HEK293 (cell line): ENCODE results near the gene PES1.

ENCODE experiments used
- CTCF ChIA-PET: fragments of 350-600 bp; formaldehyde crosslinking; extraction: SDS; loops from one replicate; lab custom pipeline; 2021; ENCODE audit warnings: antibody characterized with exemption; lab: Yijun Ruan, JAX
- POLR2A ChIA-PET: fragments of 300-600 bp; formaldehyde crosslinking; extraction: SDS; loops from one replicate; lab custom pipeline; 2020; ENCODE audit warnings: antibody characterized with exemption, inconsistent platforms; lab: Yijun Ruan, JAX
- H3K27ac ChIP-seq: fragments of 200-500 bp; sonication (Bioruptor generic); 2 replicates; pipeline ENCODE4 v1.5.1; 2014; ENCODE audit warnings: low read depth, low read length, control low read depth, inconsistent platforms; ENCODE audit errors: extremely low read depth
- H3K36me3 ChIP-seq, 2 experiments: fragments of 200-500 bp in 1 of 2; sonication (Bioruptor generic) in 1 of 2; 1 replicate in 1 of 2; 2 replicates in 1 of 2; pipeline ENCODE4 v1.5.1; 2014 to 2017; ENCODE audit warnings: inconsistent platforms in 2 of 2, low read length in 2 of 2; ENCODE audit not compliant: control insufficient read depth in 2 of 2, insufficient read depth in 1 of 2
- H3K4me1 ChIP-seq: fragments of 200-500 bp; sonication (Bioruptor generic); 2 replicates; pipeline ENCODE4 v1.5.1; 2014; ENCODE audit warnings: mild to moderate bottlenecking, low read length, inconsistent platforms; ENCODE audit not compliant: control insufficient read depth, insufficient read depth
- H3K4me3 ChIP-seq: 2 replicates; pipeline ENCODE4 v1.5.1; 2011; ENCODE audit warnings: low read depth, mild to moderate bottlenecking, control low read depth, low read length, moderate library complexity
- H3K9me3 ChIP-seq: fragments of 200-500 bp; sonication (Bioruptor generic); 2 replicates; pipeline ENCODE4 v1.5.1; 2014; ENCODE audit warnings: low read depth, low read length, inconsistent platforms; ENCODE audit not compliant: control insufficient read depth, insufficient read depth
- CTCF ChIP-seq: fragments of 450-650 bp; formaldehyde crosslinking; IDR thresholded peaks from 2 replicates; pipeline ENCODE4 v1.5.1; 2016; ENCODE audit warnings: missing biosample characterization, missing genetic modification characterization
- EGR2 ChIP-seq: fragments of 450-650 bp; formaldehyde crosslinking; IDR thresholded peaks from 2 replicates; pipeline ENCODE4 v1.5.1; 2016; ENCODE audit warnings: low read depth, missing biosample characterization, missing genetic modification characterization
- KLF1 ChIP-seq: fragments of 450-650 bp; formaldehyde crosslinking; IDR thresholded peaks from 2 replicates; pipeline ENCODE4 v1.5.1; 2016; ENCODE audit warnings: missing biosample characterization, missing genetic modification characterization
- KLF9 ChIP-seq: fragments of 450-650 bp; formaldehyde crosslinking; IDR thresholded peaks from 2 replicates; pipeline ENCODE4 v1.5.1; 2016; ENCODE audit warnings: missing biosample characterization, missing genetic modification characterization, low read depth
- PRDM10 ChIP-seq: fragments of 450-650 bp; formaldehyde crosslinking; IDR thresholded peaks from 2 replicates; pipeline ENCODE4 v1.5.1; 2016; ENCODE audit warnings: missing biosample characterization, missing genetic modification characterization
- SP2 ChIP-seq: fragments of 450-650 bp; formaldehyde crosslinking; IDR thresholded peaks from 2 replicates; pipeline ENCODE4 v1.5.1; 2016; ENCODE audit warnings: missing biosample characterization, missing genetic modification characterization
- ZBTB48 ChIP-seq: fragments of 450-650 bp; formaldehyde crosslinking; IDR thresholded peaks from 2 replicates; pipeline ENCODE4 v1.5.1; 2016; ENCODE audit warnings: missing biosample characterization, missing genetic modification characterization
- ZNF133 ChIP-seq: fragments of 450-650 bp; formaldehyde crosslinking; IDR thresholded peaks from 2 replicates; pipeline ENCODE4 v1.5.1; 2016; ENCODE audit warnings: missing biosample characterization, missing genetic modification characterization
- ZNF146 ChIP-seq: fragments of 450-650 bp; formaldehyde crosslinking; IDR thresholded peaks from 2 replicates; pipeline ENCODE4 v1.5.1; 2016; ENCODE audit warnings: missing biosample characterization, missing genetic modification characterization
- ZNF155 ChIP-seq: fragments of 450-650 bp; formaldehyde crosslinking; IDR thresholded peaks from 2 replicates; pipeline ENCODE4 v1.5.1; 2016; ENCODE audit warnings: missing biosample characterization, missing genetic modification characterization
- ZNF26 ChIP-seq: fragments of 450-650 bp; formaldehyde crosslinking; IDR thresholded peaks from 2 replicates; pipeline ENCODE4 v1.5.1; 2016; ENCODE audit warnings: missing biosample characterization, missing genetic modification characterization
- ZNF324 ChIP-seq: fragments of 450-650 bp; formaldehyde crosslinking; IDR thresholded peaks from 2 replicates; pipeline ENCODE4 v1.5.1; 2016; ENCODE audit warnings: missing biosample characterization, missing genetic modification characterization
- ZNF341 ChIP-seq: fragments of 450-650 bp; formaldehyde crosslinking; IDR thresholded peaks from 2 replicates; pipeline ENCODE4; 2016; ENCODE audit warnings: low read depth, missing biosample characterization, missing genetic modification characterization
- ZNF350 ChIP-seq: fragments of 450-650 bp; formaldehyde crosslinking; IDR thresholded peaks from 2 replicates; pipeline ENCODE4 v1.5.0; 2017; ENCODE audit warnings: missing biosample characterization, mild to moderate bottlenecking, missing genetic modification characterization
- ZNF354C ChIP-seq: fragments of 450-650 bp; formaldehyde crosslinking; IDR thresholded peaks from 2 replicates; pipeline ENCODE4 v1.5.1; 2016; ENCODE audit warnings: missing biosample characterization, missing genetic modification characterization, low read depth, borderline replicate concordance
- ZNF423 ChIP-seq: fragments of 450-650 bp; formaldehyde crosslinking; IDR thresholded peaks from 2 replicates; pipeline ENCODE4 v1.5.1; 2016; ENCODE audit warnings: missing biosample characterization, missing genetic modification characterization
- ZNF488 ChIP-seq: fragments of 450-650 bp; formaldehyde crosslinking; IDR thresholded peaks from 2 replicates; pipeline ENCODE4 v1.5.1; 2016; ENCODE audit warnings: missing biosample characterization, missing genetic modification characterization
- ZNF660 ChIP-seq: fragments of 450-650 bp; IDR thresholded peaks from 2 replicates; pipeline ENCODE4 v1.5.1; 2018; ENCODE audit warnings: missing biosample characterization, mild to moderate bottlenecking, missing genetic modification characterization
- ZNF677 ChIP-seq: fragments of 450-650 bp; IDR thresholded peaks from 2 replicates; pipeline ENCODE4 v1.5.0; 2018; ENCODE audit warnings: missing biosample characterization, mild to moderate bottlenecking, missing genetic modification characterization, moderate library complexity
- ZSCAN16 ChIP-seq: fragments of 450-650 bp; formaldehyde crosslinking; IDR thresholded peaks from 2 replicates; pipeline ENCODE4 v1.5.1; 2016; ENCODE audit warnings: missing biosample characterization, missing genetic modification characterization
- ZXDB ChIP-seq: fragments of 450-650 bp; formaldehyde crosslinking; IDR thresholded peaks from 2 replicates; pipeline ENCODE4 v1.5.1; 2016; ENCODE audit warnings: missing biosample characterization, missing genetic modification characterization

PES1 gene

GRCh38 chr22:30586414-30586813 lies 5.3 kb downstream of the PES1 start:
- peaks cover 25 to 87% of the 10 kb centered on the region in 2 experiments for H3K36me3 ChIP-seq
- H3K9me3 ChIP-seq = no peaks in the 10 kb centered on the region
- CTCF ChIA-PET = interaction anchor here (0.6 to 1.4 kb wide), 3 partner anchors 19 to 333 kb away, joined by 3 to 7 read pairs (median 6); no protein-coding TSS in a partner anchor
- no peak overlapping the region for H3K4me3 ChIP-seq
- TF ChIP-seq ZNF677 (tag by site-specific recombination) (no peak), PRDM10 (peak; percentile 73; the same call in 1 of the 2 replicates), ZNF341 (no peak), ZNF133 (no peak), ZNF350 (tag by site-specific recombination) (no peak), ZNF26 (tag by site-specific recombination) (no peak), ZSCAN16 (tag by site-specific recombination) (no peak)
- peaks cover 8% of the 10 kb centered on the region; the same call in 1 of the 2 replicates for H3K4me1 ChIP-seq
- POLR2A ChIA-PET = no interaction called here
- no peak overlapping the region for H3K27ac ChIP-seq

GRCh38 chr22:30584441-30584840 lies 7.3 kb downstream of the PES1 start:
- TF ChIP-seq ZNF155 (tag by site-specific recombination) = no peak
- no peak for TF ChIP-seq ZXDB (tag by site-specific recombination)
- TF ChIP-seq ZBTB48 (tag by site-specific recombination) = no peak
- TF ChIP-seq CTCF (tag by site-specific recombination) = no peak
- no peak for TF ChIP-seq ZNF324 (tag by site-specific recombination)

GRCh38 chr22:30582788-30583545 lies 8.7 kb downstream of the PES1 start:
- peaks cover 16 to 99% of the 10 kb centered on the region in 2 experiments for H3K36me3 ChIP-seq
- ChIA-PET CTCF (interaction anchor here (0.6 to 0.7 kb wide), 2 partner anchors 579 to 965 kb away, joined by 3 to 6 read pairs; no protein-coding TSS in a partner anchor), POLR2A (interaction anchor here (0.6 to 1.0 kb wide), 3 partner anchors 10 to 369 kb away, joined by 3 to 6 read pairs (median 4); no protein-coding TSS in a partner anchor)
- H3K27ac ChIP-seq = no peak overlapping the region
- H3K4me1 ChIP-seq = no peaks in the 10 kb centered on the region
- no peak overlapping the region for H3K4me3 ChIP-seq
- no peaks in the 10 kb centered on the region for H3K9me3 ChIP-seq
- TF ChIP-seq KLF9 (tag by site-specific recombination) (no peak), ZNF146 (tag by site-specific recombination) (no peak), KLF1 (no peak), EGR2 (tag by site-specific recombination) (peak; percentile 82), ZNF488 (no peak), ZNF423 (no peak), ZNF660 (tag by site-specific recombination) (no peak), ZNF354C (tag by site-specific recombination) (no peak), SP2 (tag by site-specific recombination) (peak; percentile 32; the same call in 1 of the 2 replicates)

More at GRCh38 chr22:30584441-30584840, 7.3 kb downstream of the PES1 start:
- Histone ChIP-seq H3K9me3 (no peaks in the 10 kb centered on the region), H3K27ac (no peak overlapping the region), H3K4me1 (no peaks in the 10 kb centered on the region), H3K4me3 (no peak overlapping the region), H3K36me3 (peaks cover 25 to 99% of the 10 kb centered on the region in 2 experiments)
- ChIA-PET CTCF (no interaction called here), POLR2A (interaction anchor here (0.5 kb wide), 2 partner anchors 25 to 252 kb away, joined by 3 to 4 read pairs; no protein-coding TSS in a partner anchor)
